Tibial nerve (tissue), 3 donors: ENCODE results near the gene ATP13A2.

Experiments used
- EP300 ChIP-seq, 2 donors: sonication (generic); formaldehyde crosslinking; IDR thresholded peaks; one replicate each; pipeline ENCODE4 v1.6.1; 2017; ENCODE audit warnings: antibody characterized with exemption in 2 of 2, mild to moderate bottlenecking in 1 of 2
- POLR2A ChIP-seq, 2 donors: fragments of 450-650 bp; IDR thresholded peaks; one replicate each; pipeline ENCODE4 v1.6.1; 2017; ENCODE audit warnings: antibody characterized with exemption in 2 of 2, mild to moderate bottlenecking in 2 of 2, moderate library complexity in 2 of 2

- TF ChIP-seq POLR2A (IDR thresholded peaks at IDR 0.05) (no peak), EP300 (IDR thresholded peaks at IDR 0.05) (peak in 1 of 2 donors; percentile 28)
Measured at GRCh38 chr1:17045150-17045549, 33.4 kb upstream of the ATP13A2 start.
